HEK293T (cell line): Measurements from ENCODE around the gene IGF2.
"Not testable (repeated sequence)": the region's sequence is repeated elsewhere in the genome, so short reads cannot be mapped to it uniquely, and the experiment has no call there.

Experiments
- CTCF ChIA-PET: fragments of 350-600 bp; formaldehyde crosslinking; extraction: SDS; loops from one replicate; lab custom pipeline; 2021; ENCODE audit warnings: antibody characterized with exemption, inconsistent platforms; lab: Yijun Ruan, JAX
- POLR2A ChIA-PET: fragments of 350-600 bp; formaldehyde crosslinking; extraction: SDS; loops from one replicate; lab custom pipeline; 2020; ENCODE audit warnings: antibody characterized with exemption, inconsistent platforms; lab: Yijun Ruan, JAX
- DNase-seq: peaks from one replicate; pipeline ENCODE4 v3.0.0; 2012; ENCODE audit warnings: mixed read lengths; ENCODE audit errors: extremely low spot score
- ARNT ChIP-seq: fragments of 450-650 bp; IDR thresholded peaks from 2 replicates; pipeline ENCODE4 v1.6.1; 2017; ENCODE audit warnings: mild to moderate bottlenecking
- BHLHE40 ChIP-seq: fragments of 450-650 bp; IDR thresholded peaks from 2 replicates; pipeline ENCODE4 v1.6.1; 2016; ENCODE audit warnings: mild to moderate bottlenecking, moderate library complexity, borderline replicate concordance
- CTBP1 ChIP-seq: fragments of 450-650 bp; IDR thresholded peaks from 2 replicates; pipeline ENCODE4 v1.6.1; 2016; ENCODE audit warnings: borderline replicate concordance
- ELF4 ChIP-seq: fragments of 450-650 bp; IDR thresholded peaks from 2 replicates; pipeline ENCODE4 v1.6.1; 2017; ENCODE audit warnings: antibody characterized with exemption
- FOXA1 ChIP-seq: fragments of 450-650 bp; IDR thresholded peaks from 2 replicates; pipeline ENCODE4 v1.6.1; 2016; ENCODE audit warnings: mild to moderate bottlenecking
- FOXK2 ChIP-seq: fragments of 450-650 bp; IDR thresholded peaks from 2 replicates; pipeline ENCODE4 v1.6.1; 2016; ENCODE audit warnings: mild to moderate bottlenecking
- FOXM1 ChIP-seq: fragments of 450-650 bp; IDR thresholded peaks from 2 replicates; pipeline ENCODE4 v1.6.1; 2017; ENCODE audit warnings: mild to moderate bottlenecking, borderline replicate concordance
- HDGF ChIP-seq: fragments of 450-650 bp; IDR thresholded peaks from 2 replicates; pipeline ENCODE4 v1.6.1; 2017; ENCODE audit warnings: antibody characterized with exemption, borderline replicate concordance
- L3MBTL2 ChIP-seq: fragments of 450-650 bp; conservative IDR thresholded peaks from 2 replicates; pipeline ENCODE4 v1.6.1; 2016; ENCODE audit warnings: mild to moderate bottlenecking
- LEF1 ChIP-seq: fragments of 450-650 bp; IDR thresholded peaks from 2 replicates; pipeline ENCODE4 v1.6.1; 2017; ENCODE audit warnings: mild to moderate bottlenecking, borderline replicate concordance
- NFRKB ChIP-seq: fragments of 450-650 bp; IDR thresholded peaks from 2 replicates; pipeline ENCODE4 v1.6.1; 2016; ENCODE audit warnings: mild to moderate bottlenecking, moderate library complexity
- PKNOX1 ChIP-seq: fragments of 450-650 bp; IDR thresholded peaks from 2 replicates; pipeline ENCODE4 v1.6.1; 2016
- SP1 ChIP-seq: fragments of 450-650 bp; IDR thresholded peaks from 2 replicates; pipeline ENCODE4 v1.6.1; 2017
- SUZ12 ChIP-seq: fragments of 450-650 bp; IDR thresholded peaks from 2 replicates; pipeline ENCODE4 v1.6.1; 2016; ENCODE audit warnings: mild to moderate bottlenecking
- TARDBP ChIP-seq: fragments of 450-650 bp; IDR thresholded peaks from 2 replicates; pipeline ENCODE4 v1.6.1; 2016
- ZNF384 ChIP-seq: fragments of 450-650 bp; IDR thresholded peaks from 2 replicates; pipeline ENCODE4 v1.6.1; 2016

Gene IGF2

DNA sequence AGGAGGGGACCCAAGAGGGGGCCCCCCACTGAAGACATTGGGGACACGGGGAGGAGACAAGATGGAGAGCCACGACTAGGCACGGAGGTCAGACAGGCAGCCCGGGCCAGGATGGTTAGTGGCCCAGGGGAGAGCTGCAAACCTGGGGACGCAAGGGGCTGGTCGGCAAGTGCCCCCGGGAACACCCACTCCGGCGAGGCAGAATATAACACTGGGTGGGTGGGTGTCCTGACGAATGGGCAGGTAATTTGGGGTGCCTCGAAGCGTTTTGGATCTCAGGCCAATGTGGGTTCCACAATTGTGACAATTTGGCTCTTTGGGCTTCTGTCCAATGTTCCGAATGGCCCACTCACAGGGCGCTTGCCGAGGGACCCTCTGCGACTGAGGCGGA lies 9.9 kb downstream of the IGF2 start:
- DNase-seq, result no peak
- ChIA-PET POLR2A (no interaction called here), CTCF (no interaction called here)
- TF ChIP-seq HDGF (no peak), PKNOX1 (no peak), CTBP1 (no peak), FOXM1 (no peak)

DNA sequence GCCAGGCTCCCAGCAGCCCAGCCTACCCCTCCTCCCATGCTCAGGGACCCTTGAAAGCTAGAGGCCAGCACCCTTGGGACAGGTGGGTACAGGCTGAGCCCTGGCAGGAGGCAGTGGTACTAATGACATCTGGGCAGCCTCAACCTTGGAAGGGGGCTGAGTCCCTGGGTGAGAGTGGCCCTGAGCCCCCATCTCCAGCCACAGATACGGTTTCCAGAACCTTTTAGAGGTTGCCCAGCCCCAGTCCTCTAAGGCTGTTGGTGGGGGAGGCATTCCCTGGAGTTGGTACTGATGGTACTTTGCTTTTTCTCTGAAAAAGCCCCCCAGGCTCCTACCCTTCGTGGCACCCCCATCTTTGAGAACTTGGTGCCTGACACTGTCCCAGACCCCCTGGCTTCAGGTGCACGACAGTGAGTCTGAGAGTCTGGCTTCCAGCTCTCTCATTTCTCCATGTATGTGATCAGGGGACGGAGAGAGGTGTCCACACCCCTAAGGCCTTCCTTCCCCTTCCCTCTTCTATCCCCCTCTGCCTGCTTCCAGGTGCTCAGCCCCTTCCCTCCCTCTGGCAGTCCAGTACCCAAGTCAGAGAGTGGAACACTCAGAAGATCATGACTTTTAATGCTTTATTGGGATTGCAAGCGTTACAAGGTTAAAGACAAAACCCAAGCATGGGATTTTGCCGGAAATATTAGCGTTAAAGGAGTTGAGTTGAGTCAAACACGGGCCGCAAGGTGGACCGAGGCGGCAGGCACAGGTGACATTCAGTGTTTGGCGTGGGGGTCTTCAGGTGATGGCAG lies 10.5 kb downstream of the IGF2 start:
- CTCF ChIA-PET, result no interaction called here
- POLR2A ChIA-PET, result no interaction called here
- TF ChIP-seq SUZ12 (no peak), NFRKB (no peak), ZNF384 (no peak)
- DNase-seq, result no peak

GRCh38 chr11:2128130-2128510 lies 11.1 kb downstream of the IGF2 start:
- POLR2A ChIA-PET, result no interaction called here
- TF ChIP-seq LEF1 (no peak), PKNOX1 (no peak), ARNT (no peak), L3MBTL2 (no peak), CTBP1 (no peak), FOXM1 (no peak), BHLHE40 (no peak), SUZ12 (no peak)
- CTCF ChIA-PET, result no interaction called here
- DNase-seq, result no peak

GRCh38 chr11:2127482-2128129 lies 11.6 kb downstream of the IGF2 start:
- no peak for DNase-seq
- TF ChIP-seq HDGF (no peak), ARNT (no peak), ELF4 (no peak), FOXK2 (no peak), PKNOX1 (no peak), CTBP1 (no peak), BHLHE40 (no peak), L3MBTL2 (no peak), FOXM1 (no peak), ZNF384 (no peak), TARDBP (no peak), SUZ12 (no peak), NFRKB (no peak), SP1 (no peak), FOXA1 (no peak), LEF1 (no peak)
- ChIA-PET POLR2A (no interaction called here), CTCF (no interaction called here)

DNA sequence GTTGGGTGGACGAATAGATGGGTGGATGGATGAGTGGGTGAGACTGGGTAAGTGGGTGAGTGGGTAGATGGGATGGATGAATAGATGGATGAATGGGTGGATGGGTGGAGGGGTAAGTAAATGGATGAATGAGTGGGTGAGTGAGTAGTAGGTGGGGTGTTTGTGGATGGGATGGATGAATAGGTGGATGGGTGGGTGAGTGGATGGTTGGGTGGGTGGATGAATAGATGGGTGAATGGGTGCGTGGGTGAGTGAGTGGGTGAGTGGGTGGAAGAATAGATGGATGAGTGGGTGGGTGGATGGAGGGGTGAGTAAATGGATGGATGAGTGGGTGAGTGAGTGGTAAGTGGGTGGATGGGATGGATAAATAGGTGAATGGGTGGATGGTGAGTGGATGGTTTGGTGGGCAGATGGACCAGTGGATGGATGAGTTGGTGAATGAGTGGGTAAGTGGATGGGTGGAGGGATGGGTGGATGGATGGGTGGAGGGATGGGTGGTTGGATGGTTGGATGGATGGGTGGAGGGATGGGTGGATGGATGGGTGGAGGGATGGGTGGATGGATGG lies 12.6 kb downstream of the IGF2 start:
- DNase-seq, result no peak
- ChIA-PET CTCF (no interaction called here), POLR2A (no interaction called here)
- TF ChIP-seq FOXM1, result no peak
- no peak for TF ChIP-seq ZNF384
- TF ChIP-seq ELF4, result no peak
- no peak for TF ChIP-seq ARNT
- TF ChIP-seq FOXK2, result no peak
- TF ChIP-seq FOXA1, result no peak
- no peak for TF ChIP-seq SUZ12
- TF ChIP-seq NFRKB, result no peak

DNA sequence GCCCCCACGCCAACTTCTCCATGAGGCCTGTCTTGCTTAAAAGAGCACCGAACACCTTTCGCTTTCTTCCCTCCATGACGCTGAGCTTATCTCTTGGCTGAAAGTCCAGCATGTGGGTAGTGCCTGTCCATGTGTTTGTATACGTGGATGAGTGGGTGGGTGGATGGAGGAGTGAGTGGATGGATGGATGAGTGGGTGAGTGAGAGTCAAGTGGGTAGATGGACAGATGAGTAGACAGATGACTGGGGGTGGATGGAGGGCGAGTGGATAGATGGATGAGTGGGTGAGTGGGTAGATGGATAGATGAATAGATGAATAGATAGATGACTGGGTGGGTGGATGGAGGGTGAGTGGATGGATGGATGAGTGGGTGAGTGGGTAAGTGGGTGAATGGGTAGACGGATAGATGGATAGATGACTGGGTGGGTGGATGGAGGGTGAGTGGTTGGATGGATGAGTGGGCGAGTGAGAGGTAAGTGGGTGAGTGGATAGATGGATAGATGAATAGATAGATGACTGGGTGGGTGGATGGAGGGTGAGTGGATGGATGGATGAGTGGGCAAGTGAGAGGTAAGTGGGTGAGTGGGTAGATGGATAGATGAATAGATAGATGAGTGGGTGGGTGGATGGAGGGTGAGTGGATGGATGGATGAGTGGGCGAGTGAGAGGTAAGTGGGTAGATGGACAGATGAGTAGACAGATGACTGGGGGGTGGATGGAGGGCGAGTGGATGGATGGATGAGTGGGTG lies 14.3 kb downstream of the IGF2 start:
- CTCF ChIA-PET, POLR2A ChIA-PET, DNase-seq: not testable (repeated sequence)

DNA sequence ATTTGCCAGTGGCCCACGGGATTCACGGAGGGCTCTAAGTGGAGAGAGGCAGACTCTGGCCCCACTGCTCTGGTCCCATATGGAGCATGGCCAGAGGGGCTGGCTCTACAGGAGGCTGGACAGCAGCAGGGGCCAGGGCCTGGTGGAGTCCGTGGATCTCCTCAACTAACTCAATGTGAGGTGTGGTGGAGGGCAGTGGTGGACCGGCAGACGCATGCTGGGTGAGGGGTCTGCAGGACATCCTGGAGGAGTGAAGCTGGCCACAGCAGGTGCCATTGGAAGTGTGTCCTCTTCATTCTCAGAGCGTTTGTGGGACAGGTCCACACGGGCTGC lies 15.6 kb downstream of the IGF2 start:
- DNase-seq, result no peak
- no peak for TF ChIP-seq BHLHE40
- no peak for TF ChIP-seq TARDBP
- no peak for TF ChIP-seq FOXM1
- no peak for TF ChIP-seq L3MBTL2
- no peak for TF ChIP-seq HDGF
- TF ChIP-seq PKNOX1, result no peak
- TF ChIP-seq FOXK2, result no peak
- TF ChIP-seq ELF4, result no peak
- TF ChIP-seq FOXA1, result no peak
- CTCF ChIA-PET, result no interaction called here
- POLR2A ChIA-PET, result no interaction called here
